Smooth muscle cell (in vitro differentiated cells): ENCODE results near the gene GRB7. TPM values are rescaled to one million over a fixed set of nuclear protein-coding genes. Genes with fewer than 3 reads are reported as not detected.

Experiments used
- DNase-seq: peaks from one replicate; lab custom pipeline; 2025; ENCODE audit not compliant: unreplicated experiment; lab: John Stamatoyannopoulos, UW
- H2AFZ ChIP-seq: fragments of 200-600 bp; sonication (generic); 2 replicates; pipeline ENCODE4 v1.6.0; 2016; ENCODE audit warnings: antibody characterized with exemption, low read depth, mild to moderate bottlenecking
- H3F3A ChIP-seq: fragments of 200-600 bp; sonication (generic); 2 replicates; pipeline ENCODE4 v1.6.0; 2017; ENCODE audit warnings: antibody characterized with exemption, low read depth
- H3K27ac ChIP-seq: fragments of 200-600 bp; sonication (generic); 2 replicates; pipeline ENCODE4 v1.5.1; 2016; ENCODE audit warnings: low read depth, mild to moderate bottlenecking
- H3K27me3 ChIP-seq: fragments of 200-600 bp; sonication (generic); 2 replicates; pipeline ENCODE4 v1.6.1; 2016; ENCODE audit warnings: low read depth, mild to moderate bottlenecking
- H3K36me3 ChIP-seq: fragments of 200-600 bp; sonication (generic); 2 replicates; pipeline ENCODE4 v1.5.1; 2016; ENCODE audit warnings: low read depth
- H3K4me1 ChIP-seq: fragments of 200-600 bp; sonication (generic); 2 replicates; pipeline ENCODE4 v1.5.1; 2016; ENCODE audit warnings: low read depth
- H3K4me2 ChIP-seq: fragments of 200-600 bp; sonication (generic); 2 replicates; pipeline ENCODE4 v1.6.0; 2016; ENCODE audit warnings: mild to moderate bottlenecking
- H3K4me3 ChIP-seq: fragments of 200-600 bp; sonication (generic); 2 replicates; pipeline ENCODE4 v1.5.1; 2016; ENCODE audit warnings: mild to moderate bottlenecking
- H3K79me2 ChIP-seq: fragments of 200-600 bp; sonication (generic); 2 replicates; pipeline ENCODE4 v1.6.0; 2016; ENCODE audit warnings: low read depth, mild to moderate bottlenecking
- H3K9ac ChIP-seq: fragments of 200-600 bp; sonication (generic); 2 replicates; pipeline ENCODE4 v1.6.0; 2016; ENCODE audit warnings: low read depth
- H3K9me3 ChIP-seq: fragments of 200-600 bp; sonication (generic); replicated peaks from 2 replicates; pipeline ENCODE4 v1.5.1; 2016; ENCODE audit warnings: low read depth
- H4K20me1 ChIP-seq: fragments of 200-600 bp; sonication (generic); 2 replicates; pipeline ENCODE4 v1.6.0; 2016; ENCODE audit warnings: low read depth
- WGBS: methylation state at CpG from one replicate; pipeline ENCODE4 v1.1.7; 2016; ENCODE audit warnings: low lambda C conversion rate; 5-methylcytosine and 5-hydroxymethylcytosine counted together
- polyA plus RNA-seq: library from polyadenylated mRNA; unstranded; fragments of >200 nt; fragmentation: Nextera tagmentation; extraction: Ambion mirVana; gene quantifications from 2 replicates; pipeline ENCODE4 v1.2.1, GENCODE V29; 2016
- total RNA-seq: library from RNA; depleted of rRNA; stranded (reverse); fragments of >200 nt; gene quantifications from 2 replicates; pipeline ENCODE4 v1.2.3, GENCODE V29; 2014
- TF ChIP-seq, protein P1 (sequence below): fragments of 200-600 bp; sonication (generic); IDR thresholded peaks from 2 replicates; pipeline ENCODE4 v1.5.1; 2017; ENCODE audit warnings: borderline replicate concordance, mild to moderate bottlenecking, antibody characterized with exemption; ENCODE audit not compliant: insufficient read depth, poor library complexity, severe bottlenecking

The GRB7 gene
- total and polyA plus RNA-seq, 2 experiments from 2014 or later: 2.7 to 4.1 TPM

DNA sequence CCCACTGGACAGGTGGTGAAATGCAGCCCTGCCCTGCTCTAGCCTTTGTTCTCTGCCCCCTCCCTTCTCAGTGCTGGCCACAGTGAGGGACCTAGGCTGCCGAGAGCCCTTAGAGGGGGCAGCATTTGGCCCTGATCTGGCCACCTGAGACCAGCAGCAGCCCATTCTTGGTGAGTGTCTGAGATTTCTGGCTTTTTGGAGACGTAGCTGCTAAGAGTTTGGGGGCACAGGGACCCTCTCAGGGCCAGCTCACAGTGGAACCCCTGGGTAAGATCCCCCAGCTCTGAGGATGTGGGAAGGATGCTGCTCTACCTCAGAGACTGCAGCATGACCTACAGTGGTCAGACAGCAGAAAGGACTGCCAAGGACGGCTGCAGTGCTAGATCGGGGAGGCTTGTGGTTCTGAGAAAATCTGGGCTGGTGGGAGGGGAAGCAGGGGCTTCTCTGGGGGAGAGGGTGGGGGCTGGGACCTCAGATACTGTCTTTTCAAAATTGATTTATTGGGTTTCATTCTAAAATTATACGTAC, 13.3 kb downstream of the GRB7 start:
- TF ChIP-seq, protein P1, sequence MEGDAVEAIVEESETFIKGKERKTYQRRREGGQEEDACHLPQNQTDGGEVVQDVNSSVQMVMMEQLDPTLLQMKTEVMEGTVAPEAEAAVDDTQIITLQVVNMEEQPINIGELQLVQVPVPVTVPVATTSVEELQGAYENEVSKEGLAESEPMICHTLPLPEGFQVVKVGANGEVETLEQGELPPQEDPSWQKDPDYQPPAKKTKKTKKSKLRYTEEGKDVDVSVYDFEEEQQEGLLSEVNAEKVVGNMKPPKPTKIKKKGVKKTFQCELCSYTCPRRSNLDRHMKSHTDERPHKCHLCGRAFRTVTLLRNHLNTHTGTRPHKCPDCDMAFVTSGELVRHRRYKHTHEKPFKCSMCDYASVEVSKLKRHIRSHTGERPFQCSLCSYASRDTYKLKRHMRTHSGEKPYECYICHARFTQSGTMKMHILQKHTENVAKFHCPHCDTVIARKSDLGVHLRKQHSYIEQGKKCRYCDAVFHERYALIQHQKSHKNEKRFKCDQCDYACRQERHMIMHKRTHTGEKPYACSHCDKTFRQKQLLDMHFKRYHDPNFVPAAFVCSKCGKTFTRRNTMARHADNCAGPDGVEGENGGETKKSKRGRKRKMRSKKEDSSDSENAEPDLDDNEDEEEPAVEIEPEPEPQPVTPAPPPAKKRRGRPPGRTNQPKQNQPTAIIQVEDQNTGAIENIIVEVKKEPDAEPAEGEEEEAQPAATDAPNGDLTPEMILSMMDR: no peak
- Histone ChIP-seq H2AFZ (no peak overlapping the region), H3K4me3 (no peak overlapping the region)

DNA sequence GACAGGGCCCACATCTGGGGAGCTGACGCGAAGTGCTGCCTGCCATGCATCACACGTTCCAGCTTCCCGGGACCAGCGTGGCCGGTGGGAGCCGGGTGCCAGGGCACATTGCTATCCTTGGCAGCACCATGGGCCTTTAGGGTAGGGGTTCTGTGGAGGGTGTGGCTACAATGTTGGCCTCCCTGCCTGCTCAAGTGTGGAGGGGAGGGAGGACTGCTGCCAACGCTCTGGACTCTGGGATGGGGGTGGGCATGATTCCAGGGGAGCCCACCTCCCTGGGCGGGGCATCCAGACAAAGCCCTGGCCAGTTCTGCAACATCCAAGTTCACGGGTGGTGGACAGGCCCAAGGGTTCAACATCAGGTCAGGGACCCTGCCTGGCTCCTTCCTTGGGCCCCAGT, 13.9 kb downstream of the GRB7 start:
- peaks cover 15% of the 10 kb centered on the region for H3F3A ChIP-seq
- no peaks in the 10 kb centered on the region for H3K27me3 ChIP-seq
- H3K9ac ChIP-seq: no peak overlapping the region
- H4K20me1 ChIP-seq: no peaks in the 10 kb centered on the region
- WGBS: 91% methylated on average over 10 of the region's 10 CpGs
- no peaks in the 10 kb centered on the region for H3K79me2 ChIP-seq
- no peak overlapping the region for H3K4me2 ChIP-seq
- no peak overlapping the region for H3K27ac ChIP-seq
- TF ChIP-seq, protein P1: no peak
- no peak overlapping the region for H3K4me3 ChIP-seq
- no peaks in the 10 kb centered on the region for H3K9me3 ChIP-seq
- no peak for DNase-seq
- H3K4me1 ChIP-seq: peaks cover 13% of the 10 kb centered on the region
- H2AFZ ChIP-seq: no peak overlapping the region
- H3K36me3 ChIP-seq: no peaks in the 10 kb centered on the region

More for the DNA sequence above, 13.3 kb downstream of the GRB7 start:
- 82% methylated on average over 5 of the region's 5 CpGs for WGBS
- H3K4me1 ChIP-seq: peaks cover 11% of the 10 kb centered on the region
- no peaks in the 10 kb centered on the region for H3K36me3 ChIP-seq
- H3K27me3 ChIP-seq: no peaks in the 10 kb centered on the region
- H3K9me3 ChIP-seq: no peaks in the 10 kb centered on the region
- DNase-seq: no peak
- H3K79me2 ChIP-seq: no peaks in the 10 kb centered on the region
- H4K20me1 ChIP-seq: no peaks in the 10 kb centered on the region
- no peak overlapping the region for H3K9ac ChIP-seq
- H3K4me2 ChIP-seq: no peak overlapping the region
- H3F3A ChIP-seq: peaks cover 15% of the 10 kb centered on the region
- no peak overlapping the region for H3K27ac ChIP-seq

DNA sequence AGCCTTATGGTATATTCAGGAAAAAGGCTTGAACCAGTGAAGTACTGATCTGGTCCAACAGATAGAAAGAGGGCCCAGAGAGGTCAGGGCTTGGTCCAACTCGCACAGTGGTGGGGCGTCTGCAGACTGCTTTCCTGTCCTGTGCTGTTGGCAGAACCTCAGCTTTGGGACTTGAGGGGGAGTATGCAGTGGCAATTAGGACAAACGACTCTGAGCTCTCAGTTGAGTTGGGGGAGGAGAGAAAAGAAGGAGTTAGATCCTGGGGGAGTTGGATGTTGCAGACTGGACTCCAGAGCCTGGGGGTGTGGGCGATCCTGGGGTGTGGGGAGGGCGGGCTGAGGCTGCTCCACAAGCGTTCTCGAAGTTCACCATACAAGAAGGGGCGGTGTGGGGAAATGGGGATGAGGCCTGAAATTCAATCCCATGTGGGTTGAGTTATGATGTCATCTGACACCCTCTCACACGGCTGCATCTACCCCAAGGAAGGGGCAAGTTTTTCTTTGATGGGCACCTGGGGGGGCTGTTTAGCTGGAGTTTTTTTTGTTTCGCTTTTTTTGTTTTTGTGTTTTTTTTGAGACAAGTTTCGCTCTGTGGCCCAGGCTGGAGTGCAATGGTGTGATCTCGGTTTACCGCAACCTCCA, 14.6 kb downstream of the GRB7 start:
- Histone ChIP-seq H4K20me1 (no peaks in the 10 kb centered on the region), H3K27ac (no peak overlapping the region), H3F3A (peaks cover 15% of the 10 kb centered on the region), H2AFZ (no peak overlapping the region), H3K4me3 (no peak overlapping the region), H3K79me2 (no peaks in the 10 kb centered on the region), H3K4me2 (no peak overlapping the region), H3K27me3 (no peaks in the 10 kb centered on the region), H3K4me1 (peaks cover 13% of the 10 kb centered on the region), H3K36me3 (no peaks in the 10 kb centered on the region), H3K9me3 (no peaks in the 10 kb centered on the region), H3K9ac (no peak overlapping the region)
- TF ChIP-seq, protein P1: no peak
- no peak for DNase-seq
- WGBS: 80% methylated on average over 13 of the region's 13 CpGs
